ENCODE measurements around the gene ZNF783. TPM values are rescaled to one million over a fixed set of nuclear protein-coding genes. Genes with fewer than 3 reads are reported as not detected.

Gene ZNF783
- total and polyA plus RNA-seq, 9 of the 15 experiments (the other 6 are each of a cell fraction or from before 2014, with no cell fraction given) = 0.66 to 11.2 (median 5.4) TPM

- no peak for TF ChIP-seq E2F8 (IDR thresholded peaks at IDR 0.05; ENCODE audit: low read depth, partially characterized antibody)
- TF ChIP-seq RB1 (IDR thresholded peaks at IDR 0.05; ENCODE audit: low read depth) = peak; percentile 88
- no peak for TF ChIP-seq ZNF324 (CRISPR knock-in tag; IDR thresholded peaks at IDR 0.05)
- no peak for TF ChIP-seq ZNF75A (CRISPR knock-in tag; IDR thresholded peaks at IDR 0.05)
- TF ChIP-seq SLC30A9 (CRISPR knock-in tag; IDR thresholded peaks at IDR 0.05) = no peak
- TF ChIP-seq ZNF133 (CRISPR knock-in tag; IDR thresholded peaks at IDR 0.05) = no peak
- 0 out of 2 replicates have a peak, but pooled peaks have one; percentile 21 for TF ChIP-seq ZNF449 (CRISPR knock-in tag; IDR thresholded peaks at IDR 0.05)
- TF ChIP-seq ETS2 (tag; IDR thresholded peaks at IDR 0.05; ENCODE audit: borderline replicate concordance, poor library complexity, severe bottlenecking) = no peak
- no peak for TF ChIP-seq GATAD2A (IDR thresholded peaks at IDR 0.05)
- TF ChIP-seq PHF21A (IDR thresholded peaks at IDR 0.05; ENCODE audit: borderline replicate concordance, low read depth) = no peak
- TF ChIP-seq, protein P1, sequence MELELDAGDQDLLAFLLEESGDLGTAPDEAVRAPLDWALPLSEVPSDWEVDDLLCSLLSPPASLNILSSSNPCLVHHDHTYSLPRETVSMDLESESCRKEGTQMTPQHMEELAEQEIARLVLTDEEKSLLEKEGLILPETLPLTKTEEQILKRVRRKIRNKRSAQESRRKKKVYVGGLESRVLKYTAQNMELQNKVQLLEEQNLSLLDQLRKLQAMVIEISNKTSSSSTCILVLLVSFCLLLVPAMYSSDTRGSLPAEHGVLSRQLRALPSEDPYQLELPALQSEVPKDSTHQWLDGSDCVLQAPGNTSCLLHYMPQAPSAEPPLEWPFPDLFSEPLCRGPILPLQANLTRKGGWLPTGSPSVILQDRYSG (tag; conservative IDR thresholded peaks at IDR 0.05; ENCODE audit: low read depth) = no peak
- no peak for TF ChIP-seq NFRKB (IDR thresholded peaks at IDR 0.05; ENCODE audit: low read depth)
- TF ChIP-seq ELK3 (CRISPR knock-in tag; IDR thresholded peaks at IDR 0.05) = no peak
- no peak for TF ChIP-seq CAMTA2 (CRISPR knock-in tag; conservative IDR thresholded peaks at IDR 0.05)
- no peak for TF ChIP-seq ZNF316 (IDR thresholded peaks at IDR 0.05)
- TF ChIP-seq SMAD4 (CRISPR knock-in tag; conservative IDR thresholded peaks at IDR 0.05) = peak; percentile 65
- no peak for TF ChIP-seq TAL1 (IDR thresholded peaks at IDR 0.05)
- no peak for TF ChIP-seq MEF2A (IDR thresholded peaks at IDR 0.05; ENCODE audit: control insufficient read depth, low read depth, low read length)
- TF ChIP-seq ELF2 (CRISPR knock-in tag; IDR thresholded peaks at IDR 0.05) = no peak
- no peak for TF ChIP-seq TCF15 (CRISPR knock-in tag; IDR thresholded peaks at IDR 0.05)
- TF ChIP-seq SMC3 (conservative IDR thresholded peaks at IDR 0.05; ENCODE audit: insufficient read depth, low read depth, low read length) = 0 out of 2 replicates have a peak, but pooled peaks have one; percentile 13
- no peak for TF ChIP-seq ZNF699 (CRISPR knock-in tag; IDR thresholded peaks at IDR 0.05; ENCODE audit: insufficient replicate concordance)
- TF ChIP-seq NEUROD1 (IDR thresholded peaks at IDR 0.05; ENCODE audit: borderline replicate concordance, low read depth, low read length, partially characterized antibody) = peak; percentile 17
Observed at GRCh38 chr7:149261829-149262617, at the start of gene ZNF783 (continued).
